ENCODE measurements around the gene USP20.

USP20 gene

DNA sequence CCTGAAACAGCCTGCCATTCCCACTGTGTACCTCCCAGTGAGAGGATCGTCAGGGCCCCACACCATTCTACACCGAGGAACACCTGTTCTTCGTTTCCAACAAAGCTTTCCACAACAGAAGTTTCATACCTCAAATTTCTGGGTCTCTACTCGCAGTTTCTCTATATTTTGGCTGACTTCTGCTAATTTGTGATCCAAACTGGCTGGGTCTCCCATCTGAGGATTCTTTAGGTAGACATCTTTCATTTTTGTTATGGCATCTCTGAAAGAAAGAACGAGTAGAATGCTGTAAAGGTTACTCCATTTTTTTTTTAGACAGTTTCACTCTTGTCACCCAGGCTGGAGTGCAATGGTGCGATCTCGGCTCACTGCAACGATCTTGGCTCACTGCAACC, 67.5 kb downstream of the USP20 start:
- TF ChIP-seq, protein P1, sequence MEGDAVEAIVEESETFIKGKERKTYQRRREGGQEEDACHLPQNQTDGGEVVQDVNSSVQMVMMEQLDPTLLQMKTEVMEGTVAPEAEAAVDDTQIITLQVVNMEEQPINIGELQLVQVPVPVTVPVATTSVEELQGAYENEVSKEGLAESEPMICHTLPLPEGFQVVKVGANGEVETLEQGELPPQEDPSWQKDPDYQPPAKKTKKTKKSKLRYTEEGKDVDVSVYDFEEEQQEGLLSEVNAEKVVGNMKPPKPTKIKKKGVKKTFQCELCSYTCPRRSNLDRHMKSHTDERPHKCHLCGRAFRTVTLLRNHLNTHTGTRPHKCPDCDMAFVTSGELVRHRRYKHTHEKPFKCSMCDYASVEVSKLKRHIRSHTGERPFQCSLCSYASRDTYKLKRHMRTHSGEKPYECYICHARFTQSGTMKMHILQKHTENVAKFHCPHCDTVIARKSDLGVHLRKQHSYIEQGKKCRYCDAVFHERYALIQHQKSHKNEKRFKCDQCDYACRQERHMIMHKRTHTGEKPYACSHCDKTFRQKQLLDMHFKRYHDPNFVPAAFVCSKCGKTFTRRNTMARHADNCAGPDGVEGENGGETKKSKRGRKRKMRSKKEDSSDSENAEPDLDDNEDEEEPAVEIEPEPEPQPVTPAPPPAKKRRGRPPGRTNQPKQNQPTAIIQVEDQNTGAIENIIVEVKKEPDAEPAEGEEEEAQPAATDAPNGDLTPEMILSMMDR (IDR thresholded peaks at IDR 0.05; ENCODE audit: low read depth, low read length) = no peak
- no peak overlapping the region for H3K4me3 ChIP-seq (ENCODE audit: low read depth, low read length)

DNA sequence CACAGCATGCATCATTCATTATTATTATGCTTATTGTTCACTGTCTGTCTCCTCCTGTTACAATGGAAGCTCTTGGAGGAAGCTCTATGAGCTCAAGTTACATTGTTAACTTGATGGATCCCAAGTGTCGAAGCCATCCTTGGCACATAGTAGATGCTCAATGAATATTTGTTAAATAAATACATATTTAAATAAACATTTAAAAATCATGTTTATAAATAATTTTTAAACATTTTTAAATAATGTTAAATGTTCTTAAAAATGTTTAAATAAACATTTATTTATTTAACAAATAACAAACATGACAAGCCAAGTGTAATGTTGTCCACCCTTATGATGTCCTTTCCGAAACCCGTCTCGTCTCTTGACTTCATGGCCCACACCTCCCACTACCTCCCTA, 69.5 kb downstream of the USP20 start:
- no peak overlapping the region for H3K4me3 ChIP-seq (ENCODE audit: low read depth, low read length)
- TF ChIP-seq, protein P1 (IDR thresholded peaks at IDR 0.05; ENCODE audit: low read depth, low read length) = no peak

DNA sequence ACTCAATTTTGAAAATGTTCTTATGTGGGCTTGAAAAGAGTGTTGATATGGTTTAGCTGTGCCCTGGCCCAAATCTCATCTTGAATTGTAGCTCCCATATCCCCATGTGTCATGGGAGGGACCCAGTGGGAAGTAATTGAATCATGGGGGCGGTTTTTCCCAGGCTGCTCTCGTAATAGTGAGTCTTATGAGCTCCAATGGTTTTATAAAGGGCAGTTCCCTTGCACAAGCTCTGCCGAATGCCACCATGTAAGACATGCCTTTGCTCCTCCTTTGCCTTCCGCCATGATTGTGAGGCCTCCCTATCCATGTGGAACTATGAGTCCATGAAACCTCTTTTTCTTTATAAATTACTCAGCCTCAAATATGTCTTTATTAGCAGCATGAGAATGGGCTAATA, 71.0 kb downstream of the USP20 start:
- TF ChIP-seq, protein P1 (IDR thresholded peaks at IDR 0.05; ENCODE audit: low read depth, low read length) = no peak
- H3K4me3 ChIP-seq (ENCODE audit: low read depth, low read length) = no peak overlapping the region

DNA sequence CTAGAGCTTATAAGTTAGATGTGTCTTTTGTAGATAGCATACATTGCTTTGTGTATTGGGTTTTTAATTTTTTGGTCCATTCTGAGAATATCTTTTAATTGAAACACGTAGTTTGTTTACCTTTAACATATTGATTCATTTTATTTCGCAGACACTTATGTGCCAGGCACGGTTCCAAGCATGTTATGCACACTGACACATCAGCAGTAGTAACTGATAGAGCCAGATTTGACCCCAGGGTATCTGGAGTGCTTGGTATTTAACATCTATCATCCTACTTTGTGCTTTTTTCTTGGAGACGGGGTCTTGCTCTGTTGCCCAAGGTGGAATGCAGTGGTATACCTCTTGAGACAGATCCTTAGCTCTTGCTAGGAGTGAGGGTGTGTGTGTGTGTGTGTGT, 71.9 kb downstream of the USP20 start:
- no peak overlapping the region for H3K4me3 ChIP-seq (ENCODE audit: low read depth, low read length)
- TF ChIP-seq, protein P1 (IDR thresholded peaks at IDR 0.05; ENCODE audit: low read depth, low read length) = no peak

DNA sequence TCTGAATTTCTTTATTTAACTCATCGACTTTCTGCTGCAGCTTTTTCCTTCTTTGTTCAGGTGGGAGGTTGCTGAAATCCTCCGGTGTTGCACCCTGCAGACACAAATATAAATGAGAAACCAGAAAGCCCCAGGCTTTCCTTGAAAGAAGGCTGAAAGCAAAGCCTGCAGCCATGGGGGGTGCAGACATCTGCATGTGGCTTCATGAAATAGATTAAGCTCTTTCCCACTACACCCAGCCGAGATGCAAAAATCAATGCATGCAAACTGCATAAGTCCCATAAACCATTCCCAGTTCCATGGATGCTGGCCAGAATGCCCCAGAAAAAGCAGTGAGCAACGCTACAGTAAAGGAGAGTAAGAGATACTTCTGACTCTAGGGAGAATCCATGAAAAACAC, 73.6 kb downstream of the USP20 start:
- H3K4me3 ChIP-seq (ENCODE audit: low read depth, low read length) = no peak overlapping the region
- TF ChIP-seq, protein P1 (IDR thresholded peaks at IDR 0.05; ENCODE audit: low read depth, low read length) = no peak

DNA sequence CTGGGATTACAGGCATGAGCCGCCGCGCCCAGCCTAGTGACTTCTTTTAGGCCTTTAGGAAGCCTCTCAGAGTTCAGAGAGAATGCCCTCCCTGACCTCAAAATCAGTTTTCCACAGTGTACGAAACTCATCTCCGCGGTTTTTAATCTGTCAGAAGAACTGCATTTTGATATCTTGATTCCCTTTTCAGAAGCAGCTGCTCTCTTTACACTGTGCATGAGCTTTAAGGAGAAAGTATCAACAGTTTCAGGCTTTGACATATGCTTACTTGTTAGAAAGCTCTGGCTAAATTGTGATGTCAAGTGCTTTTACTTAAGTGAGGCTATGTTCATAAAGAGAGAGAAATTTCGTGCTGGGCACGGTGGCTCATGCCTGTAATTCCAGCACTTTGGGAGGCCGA, 74.6 kb downstream of the USP20 start:
- TF ChIP-seq, protein P1 (IDR thresholded peaks at IDR 0.05; ENCODE audit: low read depth, low read length) = no peak

DNA sequence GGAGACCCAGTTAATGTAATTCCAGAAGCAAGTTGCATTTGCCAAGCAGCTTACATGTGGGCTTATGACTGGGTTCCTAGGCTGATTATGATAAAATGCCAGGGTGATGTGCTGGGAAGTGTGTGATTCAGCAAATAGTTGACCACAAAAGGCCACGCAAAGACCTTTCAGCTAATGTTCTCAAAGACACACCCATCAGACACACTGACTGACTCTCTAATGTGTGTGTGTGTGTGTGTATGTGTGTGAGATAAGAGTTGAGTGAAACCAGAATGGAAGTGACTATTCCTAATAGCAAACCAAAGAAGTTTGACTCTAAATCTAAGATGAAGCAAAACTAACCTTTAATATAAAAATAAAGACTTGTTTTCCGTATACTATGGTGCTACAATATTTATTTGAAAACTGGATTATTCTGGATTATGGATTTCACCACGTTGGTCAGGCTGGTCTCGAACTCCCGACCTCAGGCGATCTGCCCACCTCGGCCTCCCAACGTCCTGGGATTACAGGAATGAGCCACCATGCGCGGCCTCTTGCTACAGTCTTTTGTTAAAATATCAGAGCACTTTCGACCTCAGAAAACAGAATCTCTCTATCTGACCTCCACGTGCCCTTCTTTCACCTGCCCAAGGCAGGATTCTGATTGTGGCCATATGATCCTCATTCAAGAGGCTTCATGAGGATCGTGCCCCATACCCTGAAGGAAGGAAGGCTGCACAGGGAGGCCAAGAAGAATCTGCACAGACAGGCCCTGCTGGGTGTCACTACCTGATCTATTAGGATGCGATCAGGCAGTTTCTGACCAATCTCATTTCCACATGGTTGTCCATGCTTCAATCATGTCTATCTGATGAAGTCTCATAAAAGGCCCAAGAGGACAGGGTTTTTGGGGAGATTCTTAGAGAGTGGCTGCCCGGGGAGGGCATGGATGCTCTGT, 75.6 kb downstream of the USP20 start:
- H3K4me3 ChIP-seq (ENCODE audit: low read depth, low read length) = no peak overlapping the region
- TF ChIP-seq, protein P1 (IDR thresholded peaks at IDR 0.05; ENCODE audit: low read depth, low read length) = no peak

More for the DNA sequence above, 74.6 kb downstream of the USP20 start:
- H3K4me3 ChIP-seq (ENCODE audit: low read depth, low read length) = no peak overlapping the region
